DND-41 (cell line): Measurements from ENCODE around the gene HMHB1.

ENCODE experiments used
- CTCF ChIP-seq: IDR thresholded peaks from 2 replicates; pipeline ENCODE4 v1.5.1; 2012; ENCODE audit warnings: borderline replicate concordance, low read length, moderate library complexity, mild to moderate bottlenecking; ENCODE audit not compliant: poor library complexity, severe bottlenecking; ENCODE audit errors: extremely low read depth
- EZH2 ChIP-seq: IDR thresholded peaks from 3 replicates; pipeline ENCODE4 v1.6.1; 2012; ENCODE audit warnings: borderline replicate concordance, low read depth, mild to moderate bottlenecking, moderate library complexity, low read length, inconsistent platforms; ENCODE audit not compliant: severe bottlenecking

DNA sequence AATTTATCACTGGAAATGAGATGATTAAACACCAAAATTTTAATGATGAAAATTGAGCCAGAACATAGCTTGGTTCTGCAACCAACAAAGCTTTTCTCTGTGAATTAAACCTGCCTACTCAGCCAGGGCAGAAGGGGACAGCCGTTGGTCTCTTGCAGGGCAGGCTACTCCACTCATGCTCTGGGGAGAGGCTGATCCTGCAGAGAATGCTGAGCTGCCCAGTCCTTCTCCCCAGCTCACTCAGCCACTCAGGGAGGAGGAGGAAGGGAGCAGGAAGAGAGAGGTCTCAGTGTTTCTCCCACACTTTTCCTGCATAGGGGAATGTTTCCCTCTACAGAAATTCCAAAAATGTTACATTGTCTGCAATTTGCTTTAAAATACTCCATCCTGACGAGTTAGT lies 40.4 kb upstream of the HMHB1 start:
- TF ChIP-seq CTCF = no peak
- TF ChIP-seq EZH2 = no peak
